NCI-H128 (cell line): ENCODE measurements around the gene RNF227.
A peak's percentile ranks its signal among the peaks of the same experiment; 100 is the strongest.

ENCODE experiments used
- DNase-seq: peaks from one replicate; lab custom pipeline; 2025; ENCODE audit not compliant: unreplicated experiment; lab: John Stamatoyannopoulos, UW

The RNF227 gene

GRCh38 chr17:7889166-7889955 lies 26.7 kb downstream of the RNF227 start:
- DNase-seq: peak; percentile 66

GRCh38 chr17:7888184-7888920 lies 27.7 kb downstream of the RNF227 start, which contains the start of gene CHD3:
CHD3 (plus strand) TSS chr17:7888789; CDS start chr17:7889001, 212 bp downstream.
- no peak for DNase-seq

- DNase-seq: peak; percentile 81
Measured at GRCh38 chr17:7887482-7888183, 28.5 kb downstream of the RNF227 start.

- no peak for DNase-seq
Measured at GRCh38 chr17:7887038-7887481, 29.0 kb downstream of the RNF227 start.

GRCh38 chr17:7886227-7887037 lies 29.7 kb downstream of the RNF227 start:
- no peak for DNase-seq

- peak; percentile 55 for DNase-seq
Measured at GRCh38 chr17:7885367-7886226, 30.5 kb downstream of the RNF227 start.

- DNase-seq: no peak
Measured at GRCh38 chr17:7884581-7885366, 31.3 kb downstream of the RNF227 start.

GRCh38 chr17:7883781-7884386 lies 32.2 kb downstream of the RNF227 start:
- DNase-seq: no peak

- DNase-seq: no peak
Measured at GRCh38 chr17:7882629-7883028, 33.5 kb downstream of the RNF227 start.

GRCh38 chr17:7882068-7882467 lies 34.0 kb downstream of the RNF227 start:
- no peak for DNase-seq

GRCh38 chr17:7881276-7882054 lies 34.6 kb downstream of the RNF227 start:
- no peak for DNase-seq

- no peak for DNase-seq
Measured at GRCh38 chr17:7880076-7880868, 35.8 kb downstream of the RNF227 start.

GRCh38 chr17:7878234-7878633 lies 37.9 kb downstream of the RNF227 start:
- DNase-seq: no peak

GRCh38 chr17:7875804-7876370 lies 40.2 kb downstream of the RNF227 start:
- DNase-seq: no peak

- DNase-seq: no peak
Measured at GRCh38 chr17:7873051-7873450, 43.0 kb downstream of the RNF227 start.

GRCh38 chr17:7867881-7868329 lies 48.2 kb downstream of the RNF227 start:
- DNase-seq: no peak
